K562 treated with DMSO at 1 percent for 4 hours (cell line): Measurements from ENCODE around the gene PLD3. TPM values are rescaled to one million over a fixed set of nuclear protein-coding genes. Genes with fewer than 3 reads are reported as not detected.

Experiments used
- total RNA-seq: library from RNA; unstranded; fragments of 300-600 nt; gene quantifications from 2 replicates; pipeline ENCODE4 v1.2.3, GENCODE V29; 2022; ENCODE audit not compliant: insufficient read depth

Gene PLD3, protein sequence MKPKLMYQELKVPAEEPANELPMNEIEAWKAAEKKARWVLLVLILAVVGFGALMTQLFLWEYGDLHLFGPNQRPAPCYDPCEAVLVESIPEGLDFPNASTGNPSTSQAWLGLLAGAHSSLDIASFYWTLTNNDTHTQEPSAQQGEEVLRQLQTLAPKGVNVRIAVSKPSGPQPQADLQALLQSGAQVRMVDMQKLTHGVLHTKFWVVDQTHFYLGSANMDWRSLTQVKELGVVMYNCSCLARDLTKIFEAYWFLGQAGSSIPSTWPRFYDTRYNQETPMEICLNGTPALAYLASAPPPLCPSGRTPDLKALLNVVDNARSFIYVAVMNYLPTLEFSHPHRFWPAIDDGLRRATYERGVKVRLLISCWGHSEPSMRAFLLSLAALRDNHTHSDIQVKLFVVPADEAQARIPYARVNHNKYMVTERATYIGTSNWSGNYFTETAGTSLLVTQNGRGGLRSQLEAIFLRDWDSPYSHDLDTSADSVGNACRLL
- total RNA-seq, result 756 and 773 TPM in 2 replicates

GRCh38 chr19:40348125-40348913 is at the start of gene PLD3, which contains the start of gene C19orf47:
TSS of gene PLD3 (plus strand) at chr19:40348695. CDS start at chr19:40366484, 17,789 bp downstream.
TSS of gene C19orf47 (minus strand) at chr19:40348397. CDS start at chr19:40341857, 6,540 bp downstream.

DNA sequence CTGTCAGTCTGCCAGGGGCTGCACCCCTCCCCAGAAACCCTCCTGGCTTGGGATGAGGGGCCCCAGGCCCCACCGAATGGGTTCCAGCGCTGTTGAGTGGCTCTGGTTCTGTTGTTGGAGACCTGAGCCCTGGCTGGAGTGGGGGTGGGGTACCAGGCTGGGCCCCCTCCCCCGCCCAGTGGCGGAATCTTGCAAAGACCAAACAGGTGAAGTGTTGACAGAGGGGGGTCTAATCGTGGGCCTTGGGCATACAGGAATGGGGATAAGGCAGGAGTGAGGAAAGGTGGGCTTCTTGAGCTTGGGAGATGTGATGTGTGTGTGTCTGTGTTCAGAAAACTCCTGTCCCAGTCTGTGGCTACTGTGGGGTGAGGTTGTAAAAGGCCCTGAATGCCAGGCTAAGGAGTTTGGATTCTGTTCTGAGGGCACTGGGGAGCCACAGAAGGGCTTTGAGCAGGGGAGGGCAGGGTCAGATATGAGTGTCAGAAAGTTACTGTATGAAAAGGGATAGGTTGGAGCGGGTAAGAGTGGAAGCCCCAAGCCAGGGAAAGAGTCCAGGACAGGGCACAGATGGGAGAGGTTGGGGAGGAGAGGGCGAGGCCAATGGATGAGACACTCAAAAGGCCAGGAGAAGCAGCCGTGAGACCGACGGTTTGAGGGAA is 41.7 kb downstream of the PLD3 start, which contains the start of gene HIPK4:
Gene HIPK4 (minus strand): TSS at position 98 of the 659 bp plus-strand sequence. CDS start 279 bp downstream, outside the sequence.

DNA sequence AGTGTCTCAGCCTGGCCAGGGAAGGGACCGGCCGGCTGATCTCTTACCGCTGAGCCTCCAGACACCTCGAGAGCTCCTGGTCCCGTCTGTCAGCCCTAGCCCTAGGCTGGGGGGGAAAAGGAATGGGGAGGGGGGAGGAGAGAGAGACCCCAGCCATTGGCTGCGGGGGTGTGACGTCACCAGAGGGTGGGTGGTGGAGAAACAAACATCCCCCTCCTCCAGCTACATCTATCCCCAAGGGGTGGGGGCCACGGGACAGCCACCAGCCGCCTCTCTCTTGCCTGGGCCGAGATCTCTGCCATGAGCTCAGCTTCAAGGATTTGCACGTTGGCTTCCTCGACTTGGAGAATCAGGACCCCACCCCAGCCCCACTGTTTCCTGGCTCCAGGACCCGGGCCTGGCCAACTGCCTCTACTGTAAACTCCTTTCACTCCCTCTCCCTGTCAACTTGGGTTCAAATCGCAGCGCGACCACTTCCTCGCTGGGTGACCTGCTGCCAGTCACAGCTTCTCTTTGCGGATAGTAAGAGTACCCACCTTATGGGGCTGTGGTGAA is 64.9 kb downstream of the PLD3 start, which contains the start of gene PRX:
Gene PRX (minus strand): TSS at position 88 of the 555 bp plus-strand sequence. CDS start 5,446 bp downstream, outside the sequence.

DNA sequence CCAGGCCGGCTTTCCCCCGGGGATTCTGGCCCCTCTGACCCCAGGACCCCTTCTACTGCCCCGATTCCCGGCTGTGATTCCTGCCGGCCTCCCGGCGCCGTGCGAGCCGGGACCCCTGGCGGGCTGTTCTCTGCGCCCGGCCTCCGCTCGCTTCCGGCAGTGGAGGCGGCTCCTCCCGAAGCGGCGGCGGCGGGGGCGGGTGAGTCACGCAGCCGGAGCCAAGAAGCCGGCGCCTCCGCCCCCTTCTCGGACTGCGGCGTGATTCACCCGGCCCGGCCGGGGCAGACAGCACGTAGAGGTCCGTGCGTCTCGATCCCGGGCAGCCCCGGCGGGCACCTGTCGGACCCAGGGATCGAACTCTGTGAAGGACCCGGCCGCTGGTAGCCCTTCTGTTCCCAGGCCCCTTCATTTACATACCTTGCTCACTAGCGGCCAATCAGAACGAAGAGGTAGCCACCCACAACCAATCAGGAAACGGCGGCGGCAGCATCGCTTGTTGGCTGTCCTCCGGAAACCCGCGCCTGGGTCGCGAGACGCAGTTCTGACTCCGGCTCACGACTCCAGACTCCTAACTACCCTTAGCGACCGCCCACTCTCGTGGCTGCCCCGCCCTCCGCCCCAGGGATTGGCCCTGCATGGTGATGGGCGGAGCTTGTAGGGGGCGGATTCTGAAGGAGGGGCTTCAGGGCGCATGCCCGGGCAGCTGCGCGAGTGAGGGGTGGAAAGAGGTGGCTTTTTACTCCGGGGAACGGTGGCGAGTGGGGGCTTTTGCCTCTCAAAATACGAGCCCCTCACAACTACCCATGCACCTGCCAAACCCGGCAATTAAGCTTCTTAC is 77.2 kb downstream of the PLD3 start, which contains the start of gene SERTAD1:
Gene SERTAD1 (minus strand): TSS at position 543 of the 838 bp plus-strand sequence. CDS start 2,446 bp downstream, outside the sequence.

Other genes starting within 250 kb of the PLD3 start
- gene MAP3K10, start 157.3 kb upstream of the PLD3 start, total RNA-seq, result 11.2 and 12.8 TPM in 2 replicates
- gene TTC9B, start 130.3 kb upstream of the PLD3 start, total RNA-seq, result not detected in 2 replicates
- 1.3 and 5.6 TPM in 2 replicates for gene CCNP, start 122.0 kb upstream of the PLD3 start, total RNA-seq
- gene AKT2, start 63.4 kb upstream of the PLD3 start, total RNA-seq, result 36.2 and 51.9 TPM in 2 replicates
- 8.1 and 9.8 TPM in 2 replicates for gene C19orf47, start 298 bp upstream of the PLD3 start, total RNA-seq
- gene HIPK4, start 41.5 kb downstream of the PLD3 start, total RNA-seq, result 0.24 TPM in 1 of 2 replicates, not detected in the other
- 4.9 and 5.4 TPM in 2 replicates for gene PRX, start 64.7 kb downstream of the PLD3 start, total RNA-seq
- 49.5 and 51.2 TPM in 2 replicates for gene SERTAD1, start 77.3 kb downstream of the PLD3 start, total RNA-seq
- gene SERTAD3, start 95.6 kb downstream of the PLD3 start, total RNA-seq, result 15.3 and 22.6 TPM in 2 replicates
- 1,097 and 1,296 TPM in 2 replicates for gene BLVRB, start 117.0 kb downstream of the PLD3 start, total RNA-seq
- 1.8 and 3.7 TPM in 2 replicates for gene SPTBN4, start 118.3 kb downstream of the PLD3 start, total RNA-seq
- gene SHKBP1, start 228.2 kb downstream of the PLD3 start, total RNA-seq, result 97.0 and 111 TPM in 2 replicates